ENCODE results near the gene SH3GLB2. TPM values are rescaled to one million over a fixed set of nuclear protein-coding genes. Genes with fewer than 3 reads are reported as not detected.
A peak's percentile ranks its signal among the peaks of the same experiment; 100 is the strongest.

SH3GLB2 gene
- 65.7 TPM for total RNA-seq
- polyA plus RNA-seq, result 134 TPM
- long read RNA-seq, donor 1, result 0 reads
- long read RNA-seq, donor 2, result 0 reads
- long read RNA-seq, donor 3, full-length matches to known transcripts, result 25 of 52 reads
- long read RNA-seq, donor 3, partial matches to known transcripts, result 27 of 52 reads
- long read RNA-seq, donor 3, other reads (novel, unspliced or antisense), result 0 of 52 reads
- long read RNA-seq, donor 4, full-length matches to known transcripts, result 8 of 18 reads
- long read RNA-seq, donor 4, partial matches to known transcripts, result 10 of 18 reads
- long read RNA-seq, donor 4, other reads (novel, unspliced or antisense), result 0 of 18 reads
- long read RNA-seq, donor 5, full-length matches to known transcripts, result 38 of 47 reads
- long read RNA-seq, donor 5, partial matches to known transcripts, result 9 of 47 reads
- long read RNA-seq, donor 5, other reads (novel, unspliced or antisense), result 0 of 47 reads
- long read RNA-seq, donor 6, full-length matches to known transcripts, result 18 of 25 reads
- long read RNA-seq, donor 6, partial matches to known transcripts, result 7 of 25 reads
- long read RNA-seq, donor 6, other reads (novel, unspliced or antisense), result 0 of 25 reads
- long read RNA-seq, donor 7, transcript SH3GLB2-203 (11 exons, 2,982 nt), result major isoform, 9 of 11 reads
- long read RNA-seq, donor 7, partial matches to known transcripts, result 0 of 11 reads
- long read RNA-seq, donor 7, other reads (novel, unspliced or antisense), result 0 of 11 reads
- long read RNA-seq, donor 8, full-length matches to known transcripts, result 18 of 18 reads
- long read RNA-seq, donor 8, partial matches to known transcripts, result 0 of 18 reads
- long read RNA-seq, donor 8, other reads (novel, unspliced or antisense), result 0 of 18 reads
- long read RNA-seq, donor 9, transcript SH3GLB2-203 (11 exons, 2,982 nt), result major isoform, 8 of 9 reads
- long read RNA-seq, donor 9, partial matches to known transcripts, result 0 of 9 reads
- long read RNA-seq, donor 9, other reads (novel, unspliced or antisense), result 0 of 9 reads
- long read RNA-seq, donor 10, full-length matches to known transcripts, result 14 of 14 reads
- long read RNA-seq, donor 10, partial matches to known transcripts, result 0 of 14 reads
- long read RNA-seq, donor 10, other reads (novel, unspliced or antisense), result 0 of 14 reads

DNA sequence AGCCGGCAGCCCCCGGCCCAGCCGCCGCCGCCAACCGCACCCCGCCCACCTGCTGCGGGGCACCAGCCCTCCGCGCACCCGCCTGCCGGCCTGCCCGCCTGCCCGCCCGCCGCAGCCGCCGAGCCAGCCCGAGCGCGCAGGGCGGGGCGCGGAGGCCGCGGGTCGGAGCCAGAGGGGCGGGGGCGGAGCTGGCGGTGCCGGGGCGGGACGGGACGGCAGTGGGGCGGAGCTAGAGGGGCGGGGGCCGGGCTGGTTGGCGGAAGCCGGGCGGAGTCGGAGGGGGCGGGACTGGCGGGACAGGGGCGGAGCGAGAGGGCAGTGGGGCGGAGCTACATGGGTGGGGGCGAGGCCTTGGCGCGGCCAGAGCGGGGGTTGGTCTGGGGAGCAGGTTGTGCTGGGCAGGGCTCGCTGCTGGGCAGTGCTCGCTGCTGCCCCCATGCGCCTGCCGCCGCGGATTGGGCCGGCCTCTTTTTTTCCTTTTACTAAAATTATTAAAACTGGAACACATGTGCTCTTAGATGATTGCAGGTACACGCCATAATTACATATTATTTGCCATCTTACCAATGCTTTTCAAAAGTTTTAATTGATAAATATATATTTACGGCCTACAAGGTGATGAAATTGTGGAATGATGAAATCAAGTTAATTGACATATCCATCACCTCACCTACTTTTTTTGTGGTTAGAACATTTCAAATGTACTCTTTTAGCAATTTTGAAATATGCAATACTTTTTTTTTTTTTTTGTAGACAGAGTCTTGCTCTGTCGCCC lies at the start of gene SH3GLB2:
SH3GLB2 (minus strand) TSS at position 140 of the 775 bp plus-strand sequence. CDS start 177 bp downstream, outside the sequence.
- H3K4me3 ChIP-seq (ENCODE audit: low read length in 2 of 2), result peak within 1 kb of the TSS; percentile 71 to 73
- H3K36me3 ChIP-seq (ENCODE audit: control insufficient read depth in 2 of 2, insufficient read depth in 2 of 2, low read length in 1 of 2), result no peaks in the 10 kb centered on the region
- H3K27me3 ChIP-seq (ENCODE audit: control insufficient read depth in 2 of 2, insufficient read depth in 1 of 2, low read length in 1 of 2), result no peaks in the 10 kb centered on the region
- peak within 1 kb of the TSS; percentile 43 to 81 for H3K27ac ChIP-seq (ENCODE audit: low read depth in 1 of 2, low read length in 1 of 2)
- H3K9me3 ChIP-seq (ENCODE audit: control insufficient read depth in 2 of 2, insufficient read depth in 1 of 2, low read length in 1 of 2), result no peaks in the 10 kb centered on the region
- peak in 8 of 9 donors; percentile 43 to 89 (median 78) for DNase-seq (ENCODE audit: low read depth in 6 of 9, low spot score in 9 of 9)
- WGBS, result 3% methylated on average over 60 of the region's 60 CpGs
- H3K4me1 ChIP-seq (ENCODE audit: control insufficient read depth in 2 of 2, insufficient read depth in 2 of 2, low read length in 2 of 2), result peaks cover 13 to 38% of the 10 kb centered on the region in 2 donors

DNA sequence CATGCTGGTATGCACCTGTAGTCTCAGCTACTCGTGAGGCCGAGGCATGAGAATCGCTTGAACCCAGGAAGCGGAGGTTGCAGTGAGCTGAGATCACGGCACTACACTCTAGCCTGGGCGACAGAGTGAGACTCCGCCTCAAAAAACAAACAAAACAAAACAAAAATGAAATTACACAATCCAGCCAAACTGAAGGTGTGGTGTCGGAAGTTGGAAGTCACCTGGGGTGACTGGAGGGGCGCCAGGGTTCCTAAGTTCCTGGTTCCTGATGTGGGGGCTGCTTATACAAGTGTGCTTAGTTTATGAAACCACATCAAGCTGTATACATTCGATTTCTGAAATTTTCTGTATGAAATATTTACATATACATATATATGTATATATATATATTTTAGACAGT lies 49.1 kb upstream of the SH3GLB2 start:
- H3K9me3 ChIP-seq (ENCODE audit: control insufficient read depth in 2 of 2, insufficient read depth in 1 of 2, low read length in 1 of 2), result peaks cover 0 to 3% of the 10 kb centered on the region in 2 donors
- peaks cover 7 to 22% of the 10 kb centered on the region in 2 donors for H3K4me1 ChIP-seq (ENCODE audit: control insufficient read depth in 2 of 2, insufficient read depth in 2 of 2, low read length in 2 of 2)
- no peak overlapping the region for H3K27ac ChIP-seq (ENCODE audit: low read depth in 1 of 2, low read length in 1 of 2)
- H3K36me3 ChIP-seq (ENCODE audit: control insufficient read depth in 2 of 2, insufficient read depth in 2 of 2, low read length in 1 of 2), result no peaks in the 10 kb centered on the region
- no peaks in the 10 kb centered on the region for H3K27me3 ChIP-seq (ENCODE audit: control insufficient read depth in 2 of 2, insufficient read depth in 1 of 2, low read length in 1 of 2)
- WGBS, result 95% methylated on average over 10 of the region's 10 CpGs
- DNase-seq (ENCODE audit: low read depth in 6 of 9, low spot score in 9 of 9), result no peak
- no peak overlapping the region for H3K4me3 ChIP-seq (ENCODE audit: low read length in 2 of 2)

DNA sequence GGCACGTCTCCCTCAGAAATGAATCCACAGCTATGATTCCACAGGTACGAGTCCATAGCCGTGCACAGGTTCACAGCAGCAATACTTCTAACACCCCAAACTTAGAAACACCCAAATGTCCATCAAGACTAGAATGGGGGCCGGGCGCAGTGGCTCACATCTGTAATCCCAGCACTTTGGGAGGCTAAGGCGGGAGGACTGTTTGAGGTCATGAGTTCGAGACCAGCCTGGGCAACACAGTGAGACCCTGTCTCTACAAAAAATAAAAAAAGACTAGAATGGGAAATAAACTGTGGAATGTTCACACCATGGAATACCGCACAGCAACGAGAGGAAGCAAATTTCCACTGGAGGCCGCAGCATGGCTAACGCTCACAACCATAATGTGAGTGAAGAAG lies 48.5 kb upstream of the SH3GLB2 start:
- 98% methylated on average over 11 of the region's 11 CpGs for WGBS
- Histone ChIP-seq H3K4me3 (ENCODE audit: low read length in 2 of 2) (no peak overlapping the region), H3K27ac (ENCODE audit: low read depth in 1 of 2, low read length in 1 of 2) (no peak overlapping the region), H3K36me3 (ENCODE audit: control insufficient read depth in 2 of 2, insufficient read depth in 2 of 2, low read length in 1 of 2) (peaks cover 0 to 5% of the 10 kb centered on the region in 2 donors), H3K9me3 (ENCODE audit: control insufficient read depth in 2 of 2, insufficient read depth in 1 of 2, low read length in 1 of 2) (peaks cover 0 to 3% of the 10 kb centered on the region in 2 donors), H3K27me3 (ENCODE audit: control insufficient read depth in 2 of 2, insufficient read depth in 1 of 2, low read length in 1 of 2) (no peaks in the 10 kb centered on the region), H3K4me1 (ENCODE audit: control insufficient read depth in 2 of 2, insufficient read depth in 2 of 2, low read length in 2 of 2) (peaks cover 6 to 22% of the 10 kb centered on the region in 2 donors)
- DNase-seq (ENCODE audit: low read depth in 6 of 9, low spot score in 9 of 9), result no peak

DNA sequence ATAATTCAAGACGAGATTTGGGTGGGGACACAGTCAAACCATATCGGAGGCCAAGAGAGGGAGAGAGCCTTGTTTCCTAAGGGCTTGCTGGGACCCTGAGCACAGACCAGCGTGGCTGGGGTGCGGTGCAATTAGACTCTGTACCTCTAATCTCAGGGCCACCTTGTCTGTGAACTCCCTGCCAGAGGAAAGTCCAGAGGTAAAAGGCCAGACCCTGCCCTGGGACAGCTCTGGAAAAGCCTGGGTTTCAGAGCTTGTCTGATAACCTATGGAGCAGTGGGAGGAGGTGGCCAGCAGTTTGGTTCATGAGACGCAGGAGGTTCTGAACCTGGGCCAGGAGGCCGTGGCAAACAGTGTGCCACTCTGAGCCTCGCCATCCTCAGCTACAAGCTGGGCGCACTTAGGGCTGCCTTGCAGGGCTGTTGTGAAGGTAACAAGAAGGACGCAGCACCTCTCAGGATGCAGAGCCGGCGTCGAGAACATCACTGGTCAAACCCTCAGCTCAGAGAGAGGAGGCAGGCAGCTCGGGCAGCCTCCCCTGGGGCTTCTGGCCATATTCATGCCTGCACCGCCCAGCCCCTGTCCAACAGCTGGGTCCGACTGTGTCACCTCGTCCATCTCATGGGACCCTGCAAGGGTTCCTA lies 48.0 kb upstream of the SH3GLB2 start:
- H3K36me3 ChIP-seq (ENCODE audit: control insufficient read depth in 2 of 2, insufficient read depth in 2 of 2, low read length in 1 of 2), result peaks cover 3 to 5% of the 10 kb centered on the region in 2 donors
- no peak overlapping the region for H3K27ac ChIP-seq (ENCODE audit: low read depth in 1 of 2, low read length in 1 of 2)
- peaks cover 0 to 3% of the 10 kb centered on the region in 2 donors for H3K9me3 ChIP-seq (ENCODE audit: control insufficient read depth in 2 of 2, insufficient read depth in 1 of 2, low read length in 1 of 2)
- DNase-seq (ENCODE audit: low read depth in 6 of 9, low spot score in 9 of 9), result no peak
- WGBS, result 98% methylated on average over 16 of the region's 16 CpGs
- peaks cover 9 to 25% of the 10 kb centered on the region in 2 donors for H3K4me1 ChIP-seq (ENCODE audit: control insufficient read depth in 2 of 2, insufficient read depth in 2 of 2, low read length in 2 of 2)
- no peaks in the 10 kb centered on the region for H3K27me3 ChIP-seq (ENCODE audit: control insufficient read depth in 2 of 2, insufficient read depth in 1 of 2, low read length in 1 of 2)
- no peak overlapping the region for H3K4me3 ChIP-seq (ENCODE audit: low read length in 2 of 2)

DNA sequence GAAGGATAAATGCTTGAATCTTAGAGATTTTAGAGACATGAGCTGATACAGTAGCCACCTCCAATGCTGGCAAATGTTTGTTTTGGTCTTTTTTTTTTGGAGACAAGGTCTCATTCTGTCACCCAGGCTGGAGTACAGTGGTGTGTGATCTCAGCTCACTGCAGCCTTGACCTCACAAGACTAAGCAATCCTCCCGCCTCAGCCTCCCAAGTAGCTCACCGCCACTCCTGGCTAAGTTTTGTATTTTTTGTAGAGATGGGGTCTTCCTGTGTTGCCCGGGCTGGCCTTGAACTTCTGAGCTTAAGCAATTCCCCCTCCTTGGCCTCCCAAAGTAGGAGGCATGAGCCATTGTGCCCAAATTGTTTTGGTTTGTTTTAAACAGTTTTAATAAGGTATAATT lies 46.0 kb upstream of the SH3GLB2 start:
- no peaks in the 10 kb centered on the region for H3K27me3 ChIP-seq (ENCODE audit: control insufficient read depth in 2 of 2, insufficient read depth in 1 of 2, low read length in 1 of 2)
- no peak overlapping the region for H3K27ac ChIP-seq (ENCODE audit: low read depth in 1 of 2, low read length in 1 of 2)
- WGBS, result 99% methylated on average over 3 of the region's 3 CpGs
- peaks cover 5 to 9% of the 10 kb centered on the region in 2 donors for H3K36me3 ChIP-seq (ENCODE audit: control insufficient read depth in 2 of 2, insufficient read depth in 2 of 2, low read length in 1 of 2)
- no peak overlapping the region for H3K4me3 ChIP-seq (ENCODE audit: low read length in 2 of 2)
- H3K4me1 ChIP-seq (ENCODE audit: control insufficient read depth in 2 of 2, insufficient read depth in 2 of 2, low read length in 2 of 2), result peaks cover 22 to 38% of the 10 kb centered on the region in 2 donors
- peaks cover 0 to 6% of the 10 kb centered on the region in 2 donors for H3K9me3 ChIP-seq (ENCODE audit: control insufficient read depth in 2 of 2, insufficient read depth in 1 of 2, low read length in 1 of 2)
- DNase-seq (ENCODE audit: low read depth in 6 of 9, low spot score in 9 of 9), result no peak

DNA sequence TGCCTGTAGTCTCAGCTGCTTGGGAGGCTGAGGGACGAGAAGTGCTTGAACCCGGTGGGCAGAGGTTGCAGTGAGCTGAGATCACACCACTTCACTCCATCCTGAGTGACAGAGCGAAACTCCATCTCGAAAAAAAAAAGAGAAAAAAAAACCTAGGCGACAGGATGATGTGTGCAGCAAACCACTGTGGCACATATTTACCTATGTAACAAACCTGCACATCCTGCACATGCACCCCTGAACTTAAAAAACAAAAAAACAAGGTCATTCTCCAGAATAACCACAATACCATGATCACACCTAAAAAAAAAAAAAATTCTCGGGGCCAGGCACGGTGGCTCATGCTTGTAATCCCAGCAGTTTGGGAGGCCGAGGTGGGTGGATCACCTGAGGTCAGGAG lies 45.3 kb upstream of the SH3GLB2 start:
- Histone ChIP-seq H3K9me3 (ENCODE audit: control insufficient read depth in 2 of 2, insufficient read depth in 1 of 2, low read length in 1 of 2) (peaks cover 0 to 6% of the 10 kb centered on the region in 2 donors), H3K36me3 (ENCODE audit: control insufficient read depth in 2 of 2, insufficient read depth in 2 of 2, low read length in 1 of 2) (peaks cover 7 to 12% of the 10 kb centered on the region in 2 donors), H3K27me3 (ENCODE audit: control insufficient read depth in 2 of 2, insufficient read depth in 1 of 2, low read length in 1 of 2) (no peaks in the 10 kb centered on the region), H3K4me1 (ENCODE audit: control insufficient read depth in 2 of 2, insufficient read depth in 2 of 2, low read length in 2 of 2) (peaks cover 29 to 45% of the 10 kb centered on the region in 2 donors), H3K4me3 (ENCODE audit: low read length in 2 of 2) (no peak overlapping the region), H3K27ac (ENCODE audit: low read depth in 1 of 2, low read length in 1 of 2) (no peak overlapping the region)
- WGBS, result 84% methylated on average over 8 of the region's 8 CpGs
- DNase-seq (ENCODE audit: low read depth in 6 of 9, low spot score in 9 of 9), result peak in 1 of 9 donors; percentile 43

DNA sequence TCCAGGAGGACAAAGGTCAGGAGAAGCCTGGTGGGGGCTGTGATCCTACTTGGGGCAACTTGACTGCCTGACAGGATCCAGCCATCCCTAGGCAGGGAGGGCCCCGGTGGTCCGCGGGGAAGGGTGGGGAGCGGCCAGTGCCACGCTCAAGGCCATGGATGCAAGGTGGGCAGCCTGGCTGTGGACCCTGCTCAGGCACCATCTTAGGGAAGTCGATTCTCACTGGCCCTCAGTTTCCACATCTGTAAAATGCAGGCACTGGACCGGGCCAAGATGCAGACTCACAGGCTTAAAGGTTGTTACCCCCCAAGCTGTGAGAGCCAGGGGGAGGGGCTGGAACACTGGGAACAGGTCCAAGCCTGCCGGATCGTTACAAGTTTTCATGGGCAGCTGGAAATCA lies 44.0 kb upstream of the SH3GLB2 start:
- Histone ChIP-seq H3K27me3 (ENCODE audit: control insufficient read depth in 2 of 2, insufficient read depth in 1 of 2, low read length in 1 of 2) (no peaks in the 10 kb centered on the region), H3K4me3 (ENCODE audit: low read length in 2 of 2) (no peak overlapping the region), H3K9me3 (ENCODE audit: control insufficient read depth in 2 of 2, insufficient read depth in 1 of 2, low read length in 1 of 2) (peaks cover 0 to 13% of the 10 kb centered on the region in 2 donors), H3K27ac (ENCODE audit: low read depth in 1 of 2, low read length in 1 of 2) (peak overlapping the region; percentile 36 to 84), H3K36me3 (ENCODE audit: control insufficient read depth in 2 of 2, insufficient read depth in 2 of 2, low read length in 1 of 2) (peaks cover 18 to 23% of the 10 kb centered on the region in 2 donors), H3K4me1 (ENCODE audit: control insufficient read depth in 2 of 2, insufficient read depth in 2 of 2, low read length in 2 of 2) (peaks cover 38 to 54% of the 10 kb centered on the region in 2 donors)
- 95% methylated on average over 9 of the region's 9 CpGs for WGBS
- no peak for DNase-seq (ENCODE audit: low read depth in 6 of 9, low spot score in 9 of 9)

Measured in thymus (tissue), 14 donors.